ENCODE measurements around the gene TOB2. TPM values are rescaled to one million over a fixed set of nuclear protein-coding genes. Genes with fewer than 3 reads are reported as not detected.

Gene TOB2
- polyA plus RNA-seq, 1 donor from 2014 or later, result 8.2 TPM

- H3K9me2 ChIP-seq (ENCODE audit: insufficient read depth, low read length), result no peaks in the 10 kb centered on the region
- H2AFZ ChIP-seq (ENCODE audit: low read depth, low read length), result no peak overlapping the region
- no peaks in the 10 kb centered on the region for H3K79me2 ChIP-seq (replicated peaks; ENCODE audit: insufficient read depth, low read length)
- H3K27me3 ChIP-seq (ENCODE audit: insufficient read depth, low read depth, low read length), result no peaks in the 10 kb centered on the region
- no peaks in the 10 kb centered on the region for H3F3A ChIP-seq (ENCODE audit: insufficient read depth, low read length, poor library complexity, severe bottlenecking)
- no peaks in the 10 kb centered on the region for H3K9me3 ChIP-seq (ENCODE audit: low read length)
- H3K4me2 ChIP-seq (ENCODE audit: low read length), result no peak overlapping the region
- no peak overlapping the region for H3K27ac ChIP-seq (ENCODE audit: low read length)
- no peak overlapping the region for H3K9ac ChIP-seq (ENCODE audit: low read length)
- no peaks in the 10 kb centered on the region for H4K20me1 ChIP-seq (ENCODE audit: insufficient read depth)
- no peak for TF ChIP-seq TAF1 (IDR thresholded peaks at IDR 0.05; ENCODE audit: low read depth)
- no peak for TF ChIP-seq EZH2 (IDR thresholded peaks at IDR 0.05; ENCODE audit: borderline replicate concordance, insufficient read depth, low read length, poor library complexity, severe bottlenecking)
- no peak for TF ChIP-seq EP300 (conservative IDR thresholded peaks at IDR 0.05; ENCODE audit: poor library complexity, severe bottlenecking)
- TF ChIP-seq MXI1 (conservative IDR thresholded peaks at IDR 0.05; ENCODE audit: poor library complexity, severe bottlenecking), result no peak
- no peak for TF ChIP-seq SMC3 (conservative IDR thresholded peaks at IDR 0.05; ENCODE audit: poor library complexity)
- TF ChIP-seq, protein P1, sequence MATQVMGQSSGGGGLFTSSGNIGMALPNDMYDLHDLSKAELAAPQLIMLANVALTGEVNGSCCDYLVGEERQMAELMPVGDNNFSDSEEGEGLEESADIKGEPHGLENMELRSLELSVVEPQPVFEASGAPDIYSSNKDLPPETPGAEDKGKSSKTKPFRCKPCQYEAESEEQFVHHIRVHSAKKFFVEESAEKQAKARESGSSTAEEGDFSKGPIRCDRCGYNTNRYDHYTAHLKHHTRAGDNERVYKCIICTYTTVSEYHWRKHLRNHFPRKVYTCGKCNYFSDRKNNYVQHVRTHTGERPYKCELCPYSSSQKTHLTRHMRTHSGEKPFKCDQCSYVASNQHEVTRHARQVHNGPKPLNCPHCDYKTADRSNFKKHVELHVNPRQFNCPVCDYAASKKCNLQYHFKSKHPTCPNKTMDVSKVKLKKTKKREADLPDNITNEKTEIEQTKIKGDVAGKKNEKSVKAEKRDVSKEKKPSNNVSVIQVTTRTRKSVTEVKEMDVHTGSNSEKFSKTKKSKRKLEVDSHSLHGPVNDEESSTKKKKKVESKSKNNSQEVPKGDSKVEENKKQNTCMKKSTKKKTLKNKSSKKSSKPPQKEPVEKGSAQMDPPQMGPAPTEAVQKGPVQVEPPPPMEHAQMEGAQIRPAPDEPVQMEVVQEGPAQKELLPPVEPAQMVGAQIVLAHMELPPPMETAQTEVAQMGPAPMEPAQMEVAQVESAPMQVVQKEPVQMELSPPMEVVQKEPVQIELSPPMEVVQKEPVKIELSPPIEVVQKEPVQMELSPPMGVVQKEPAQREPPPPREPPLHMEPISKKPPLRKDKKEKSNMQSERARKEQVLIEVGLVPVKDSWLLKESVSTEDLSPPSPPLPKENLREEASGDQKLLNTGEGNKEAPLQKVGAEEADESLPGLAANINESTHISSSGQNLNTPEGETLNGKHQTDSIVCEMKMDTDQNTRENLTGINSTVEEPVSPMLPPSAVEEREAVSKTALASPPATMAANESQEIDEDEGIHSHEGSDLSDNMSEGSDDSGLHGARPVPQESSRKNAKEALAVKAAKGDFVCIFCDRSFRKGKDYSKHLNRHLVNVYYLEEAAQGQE (IDR thresholded peaks at IDR 0.05; ENCODE audit: borderline replicate concordance), result no peak
- TF ChIP-seq POLR2AphosphoS5 (IDR thresholded peaks at IDR 0.05), result no peak
- TF ChIP-seq RAD21 (conservative IDR thresholded peaks at IDR 0.05), result no peak
- H3K4me3 ChIP-seq (ENCODE audit: low read length), result no peak overlapping the region
- H3K36me3 ChIP-seq (ENCODE audit: insufficient read depth, low read length), result no peaks in the 10 kb centered on the region
Measured at GRCh38 chr22:41417622-41418390, 28.8 kb downstream of the TOB2 start.

GRCh38 chr22:41415554-41415953 lies 31.0 kb downstream of the TOB2 start:
- no peaks in the 10 kb centered on the region for H3K9me2 ChIP-seq (ENCODE audit: insufficient read depth, low read length)
- H2AFZ ChIP-seq (ENCODE audit: low read depth, low read length), result no peak overlapping the region
- H3K36me3 ChIP-seq (ENCODE audit: insufficient read depth, low read length), result no peaks in the 10 kb centered on the region
- H3K4me3 ChIP-seq (ENCODE audit: low read length), result no peak overlapping the region
- H3K9ac ChIP-seq (ENCODE audit: low read length), result no peak overlapping the region
- no peaks in the 10 kb centered on the region for H4K20me1 ChIP-seq (ENCODE audit: insufficient read depth)
- no peak for TF ChIP-seq RAD21 (conservative IDR thresholded peaks at IDR 0.05)
- no peak for TF ChIP-seq TAF1 (IDR thresholded peaks at IDR 0.05; ENCODE audit: low read depth)
- no peak for TF ChIP-seq SMC3 (conservative IDR thresholded peaks at IDR 0.05; ENCODE audit: poor library complexity)
- TF ChIP-seq POLR2AphosphoS5 (IDR thresholded peaks at IDR 0.05), result no peak
- TF ChIP-seq, protein P1 (IDR thresholded peaks at IDR 0.05; ENCODE audit: borderline replicate concordance), result no peak
- TF ChIP-seq, protein P2, sequence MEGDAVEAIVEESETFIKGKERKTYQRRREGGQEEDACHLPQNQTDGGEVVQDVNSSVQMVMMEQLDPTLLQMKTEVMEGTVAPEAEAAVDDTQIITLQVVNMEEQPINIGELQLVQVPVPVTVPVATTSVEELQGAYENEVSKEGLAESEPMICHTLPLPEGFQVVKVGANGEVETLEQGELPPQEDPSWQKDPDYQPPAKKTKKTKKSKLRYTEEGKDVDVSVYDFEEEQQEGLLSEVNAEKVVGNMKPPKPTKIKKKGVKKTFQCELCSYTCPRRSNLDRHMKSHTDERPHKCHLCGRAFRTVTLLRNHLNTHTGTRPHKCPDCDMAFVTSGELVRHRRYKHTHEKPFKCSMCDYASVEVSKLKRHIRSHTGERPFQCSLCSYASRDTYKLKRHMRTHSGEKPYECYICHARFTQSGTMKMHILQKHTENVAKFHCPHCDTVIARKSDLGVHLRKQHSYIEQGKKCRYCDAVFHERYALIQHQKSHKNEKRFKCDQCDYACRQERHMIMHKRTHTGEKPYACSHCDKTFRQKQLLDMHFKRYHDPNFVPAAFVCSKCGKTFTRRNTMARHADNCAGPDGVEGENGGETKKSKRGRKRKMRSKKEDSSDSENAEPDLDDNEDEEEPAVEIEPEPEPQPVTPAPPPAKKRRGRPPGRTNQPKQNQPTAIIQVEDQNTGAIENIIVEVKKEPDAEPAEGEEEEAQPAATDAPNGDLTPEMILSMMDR (IDR thresholded peaks at IDR 0.05; ENCODE audit: poor library complexity, severe bottlenecking), result no peak
- TF ChIP-seq MXI1 (conservative IDR thresholded peaks at IDR 0.05; ENCODE audit: poor library complexity, severe bottlenecking), result no peak
- TF ChIP-seq EP300 (conservative IDR thresholded peaks at IDR 0.05; ENCODE audit: poor library complexity, severe bottlenecking), result no peak
- no peak for TF ChIP-seq EZH2 (IDR thresholded peaks at IDR 0.05; ENCODE audit: borderline replicate concordance, insufficient read depth, low read length, poor library complexity, severe bottlenecking)
- no peaks in the 10 kb centered on the region for H3F3A ChIP-seq (ENCODE audit: insufficient read depth, low read length, poor library complexity, severe bottlenecking)
- no peaks in the 10 kb centered on the region for H3K9me3 ChIP-seq (ENCODE audit: low read length)
- H3K79me2 ChIP-seq (replicated peaks; ENCODE audit: insufficient read depth, low read length), result no peaks in the 10 kb centered on the region
- no peaks in the 10 kb centered on the region for H3K27me3 ChIP-seq (ENCODE audit: insufficient read depth, low read depth, low read length)
- H3K4me2 ChIP-seq (ENCODE audit: low read length), result no peak overlapping the region
- H3K27ac ChIP-seq (ENCODE audit: low read length), result no peak overlapping the region
